ENCODE results near the gene LRCOL1.
A peak's percentile ranks its signal among the peaks of the same experiment; 100 is the strongest.

The LRCOL1 gene

DNA sequence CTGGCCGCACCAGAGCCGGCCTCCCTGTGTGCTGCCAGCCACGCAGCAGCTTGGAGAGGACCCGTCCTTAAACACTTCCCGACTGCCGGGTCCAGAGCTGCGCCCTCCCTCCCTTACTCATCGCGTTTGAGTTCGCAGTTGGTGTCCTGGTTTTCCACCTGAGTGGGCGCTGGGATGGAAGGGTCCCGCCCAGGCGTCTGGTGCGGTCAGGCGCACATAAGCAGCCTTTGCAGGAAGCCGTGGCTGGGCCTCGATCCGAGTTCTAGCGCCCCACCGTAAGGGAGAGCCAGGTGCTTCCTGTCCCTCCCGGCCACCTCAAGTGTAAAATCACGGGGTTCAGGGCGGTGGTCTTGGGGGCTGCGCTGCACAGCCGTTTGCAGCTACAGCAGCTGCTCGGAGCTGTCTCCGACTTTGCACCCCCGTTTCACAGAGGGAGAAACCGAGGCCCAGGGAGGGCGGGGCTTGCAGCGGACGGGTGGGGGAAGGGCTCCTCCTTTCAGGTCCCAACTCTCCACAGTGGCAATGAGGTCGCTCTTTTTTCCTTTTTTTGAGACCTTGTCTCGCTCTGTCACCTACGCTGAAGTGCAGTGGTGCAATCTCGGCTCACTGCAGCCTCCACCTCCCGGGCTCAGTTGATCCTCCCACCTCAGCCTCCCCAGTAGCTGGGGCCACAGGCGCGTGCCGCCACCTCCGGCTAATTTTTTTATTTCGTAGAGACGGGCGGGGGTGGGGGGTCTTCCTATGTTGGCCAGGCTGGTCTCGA, 51.3 kb downstream of the LRCOL1 start:
- peak overlapping the region; percentile 61 to 67 for H3K4me3 ChIP-seq (ENCODE audit: low read length in 2 of 2)
- H3K36me3 ChIP-seq (ENCODE audit: control insufficient read depth in 2 of 2, insufficient read depth in 2 of 2, low read length in 2 of 2) = no peaks in the 10 kb centered on the region
- H3K27me3 ChIP-seq (ENCODE audit: control insufficient read depth in 2 of 2, insufficient read depth in 2 of 2, low read length in 2 of 2) = no peaks in the 10 kb centered on the region
- peaks cover 6% of the 10 kb centered on the region in 2 donors for H3K4me1 ChIP-seq (ENCODE audit: control insufficient read depth in 2 of 2, insufficient read depth in 2 of 2, low read length in 2 of 2)
- H3K27ac ChIP-seq (ENCODE audit: low read depth in 2 of 2, low read length in 2 of 2) = no peak overlapping the region
- H3K9ac ChIP-seq (ENCODE audit: low read depth in 1 of 2, low read length in 2 of 2) = no peak overlapping the region
- no peaks in the 10 kb centered on the region for H3K9me3 ChIP-seq (ENCODE audit: control insufficient read depth in 2 of 2, low read length in 2 of 2)

DNA sequence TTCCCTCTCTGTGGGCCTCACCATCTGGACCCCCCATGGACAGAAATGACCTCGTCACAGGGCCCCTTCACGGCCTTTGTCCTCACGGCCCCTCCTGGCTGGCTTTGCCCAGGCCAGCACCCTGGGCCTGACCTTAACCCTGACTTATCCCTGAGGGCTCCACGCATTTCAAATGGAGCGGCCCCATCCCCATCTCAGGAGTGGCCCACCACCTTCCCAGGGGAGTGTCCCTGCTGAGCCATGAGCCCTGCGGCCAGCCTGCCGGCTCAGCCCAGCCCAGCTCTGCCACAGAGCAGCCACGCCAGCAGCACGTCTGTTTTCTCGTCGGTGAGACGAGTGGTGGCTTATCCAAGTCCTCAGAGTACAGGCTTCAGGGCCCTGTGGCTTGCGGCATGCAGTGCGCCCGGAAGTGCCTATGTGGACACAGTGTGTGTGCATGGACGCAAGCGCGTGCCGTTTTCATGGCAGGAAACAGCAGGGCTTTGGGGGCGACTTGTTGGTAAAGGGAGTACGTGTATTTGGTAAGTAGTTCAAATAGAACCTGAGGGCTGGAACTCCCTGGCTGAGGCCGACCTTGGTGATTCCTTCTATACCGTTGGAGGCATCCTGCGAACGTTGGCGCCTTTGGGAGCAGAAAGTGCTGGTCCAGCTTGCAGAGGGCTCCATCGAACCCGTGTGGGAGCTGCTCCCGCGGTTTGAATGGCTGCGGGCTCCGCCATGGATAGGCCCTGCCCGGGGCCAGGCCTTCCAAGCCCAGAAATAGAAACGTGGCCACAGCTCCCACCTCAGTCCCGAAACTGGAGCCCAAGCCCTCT, 52.1 kb downstream of the LRCOL1 start:
- peaks cover 6% of the 10 kb centered on the region in 2 donors for H3K4me1 ChIP-seq (ENCODE audit: control insufficient read depth in 2 of 2, insufficient read depth in 2 of 2, low read length in 2 of 2)
- no peaks in the 10 kb centered on the region for H3K9me3 ChIP-seq (ENCODE audit: control insufficient read depth in 2 of 2, low read length in 2 of 2)
- H3K9ac ChIP-seq (ENCODE audit: low read depth in 1 of 2, low read length in 2 of 2) = no peak overlapping the region
- no peaks in the 10 kb centered on the region for H3K27me3 ChIP-seq (ENCODE audit: control insufficient read depth in 2 of 2, insufficient read depth in 2 of 2, low read length in 2 of 2)
- no peak overlapping the region for H3K27ac ChIP-seq (ENCODE audit: low read depth in 2 of 2, low read length in 2 of 2)
- no peaks in the 10 kb centered on the region for H3K36me3 ChIP-seq (ENCODE audit: control insufficient read depth in 2 of 2, insufficient read depth in 2 of 2, low read length in 2 of 2)
- no peak overlapping the region for H3K4me3 ChIP-seq (ENCODE audit: low read length in 2 of 2)

DNA sequence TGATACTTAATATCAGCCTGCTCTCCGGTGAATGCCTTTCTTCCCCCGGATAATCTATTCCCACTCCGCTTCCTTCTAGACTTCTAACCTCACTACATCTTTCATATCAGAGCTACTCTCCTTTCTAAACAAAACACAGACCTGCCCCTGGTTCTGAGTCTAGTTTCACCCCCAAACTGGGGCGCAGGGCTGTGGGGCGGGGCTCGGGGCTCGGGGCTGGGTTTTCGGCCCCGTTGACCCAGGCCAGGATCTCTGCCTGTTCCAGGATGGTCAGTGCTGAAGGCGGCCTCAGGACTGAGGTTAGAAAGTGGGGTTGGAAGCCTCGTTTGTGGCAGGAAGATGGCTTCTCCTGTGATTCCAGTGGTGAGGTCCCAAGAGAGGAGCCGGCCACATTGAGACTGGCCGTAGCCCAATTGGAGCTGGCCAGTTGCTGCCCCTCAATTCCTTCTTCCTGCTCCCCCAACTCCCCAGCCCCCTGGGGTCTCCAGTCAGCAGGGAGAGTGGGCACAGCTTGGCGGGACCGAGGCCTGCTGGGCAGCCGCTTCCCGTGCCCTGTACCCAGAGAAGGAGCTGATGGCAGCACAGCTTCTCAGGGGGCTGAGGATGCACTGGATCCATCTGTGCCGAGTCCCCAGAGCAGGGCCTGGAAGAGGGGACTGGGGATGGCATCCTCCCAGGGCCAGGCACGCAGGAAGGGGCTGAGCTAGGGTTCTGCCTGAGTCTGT, 52.9 kb downstream of the LRCOL1 start:
- Histone ChIP-seq H3K4me1 (ENCODE audit: control insufficient read depth in 2 of 2, insufficient read depth in 2 of 2, low read length in 2 of 2) (peaks cover 6% of the 10 kb centered on the region in 2 donors), H3K27me3 (ENCODE audit: control insufficient read depth in 2 of 2, insufficient read depth in 2 of 2, low read length in 2 of 2) (no peaks in the 10 kb centered on the region), H3K4me3 (ENCODE audit: low read length in 2 of 2) (no peak overlapping the region), H3K27ac (ENCODE audit: low read depth in 2 of 2, low read length in 2 of 2) (no peak overlapping the region), H3K9ac (ENCODE audit: low read depth in 1 of 2, low read length in 2 of 2) (no peak overlapping the region), H3K36me3 (ENCODE audit: control insufficient read depth in 2 of 2, insufficient read depth in 2 of 2, low read length in 2 of 2) (no peaks in the 10 kb centered on the region), H3K9me3 (ENCODE audit: control insufficient read depth in 2 of 2, low read length in 2 of 2) (no peaks in the 10 kb centered on the region)

DNA sequence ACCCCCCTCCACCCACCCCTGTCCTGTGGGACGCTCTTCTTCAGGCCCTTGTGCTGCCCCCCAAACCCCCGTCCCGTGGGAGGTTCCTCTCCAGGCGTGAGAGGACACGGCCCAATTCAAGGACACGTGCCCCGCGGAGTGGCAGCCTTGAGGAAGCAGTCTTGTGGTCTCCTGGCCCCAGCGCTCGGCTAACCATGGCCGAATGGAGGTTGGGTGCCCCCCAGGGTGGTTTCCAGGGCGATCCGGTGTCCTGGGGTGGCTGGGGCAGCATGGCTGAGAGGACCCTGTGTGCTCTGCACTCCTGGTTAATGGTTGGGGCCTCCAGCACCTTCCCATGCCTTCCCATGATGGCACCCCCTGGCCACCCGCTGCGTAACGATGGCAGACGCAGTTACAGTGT, 53.6 kb downstream of the LRCOL1 start:
- Histone ChIP-seq H3K4me1 (ENCODE audit: control insufficient read depth in 2 of 2, insufficient read depth in 2 of 2, low read length in 2 of 2) (peaks cover 6% of the 10 kb centered on the region in 2 donors), H3K4me3 (ENCODE audit: low read length in 2 of 2) (no peak overlapping the region), H3K27me3 (ENCODE audit: control insufficient read depth in 2 of 2, insufficient read depth in 2 of 2, low read length in 2 of 2) (no peaks in the 10 kb centered on the region), H3K27ac (ENCODE audit: low read depth in 2 of 2, low read length in 2 of 2) (no peak overlapping the region), H3K9me3 (ENCODE audit: control insufficient read depth in 2 of 2, low read length in 2 of 2) (no peaks in the 10 kb centered on the region), H3K36me3 (ENCODE audit: control insufficient read depth in 2 of 2, insufficient read depth in 2 of 2, low read length in 2 of 2) (no peaks in the 10 kb centered on the region), H3K9ac (ENCODE audit: low read depth in 1 of 2, low read length in 2 of 2) (no peak overlapping the region)

DNA sequence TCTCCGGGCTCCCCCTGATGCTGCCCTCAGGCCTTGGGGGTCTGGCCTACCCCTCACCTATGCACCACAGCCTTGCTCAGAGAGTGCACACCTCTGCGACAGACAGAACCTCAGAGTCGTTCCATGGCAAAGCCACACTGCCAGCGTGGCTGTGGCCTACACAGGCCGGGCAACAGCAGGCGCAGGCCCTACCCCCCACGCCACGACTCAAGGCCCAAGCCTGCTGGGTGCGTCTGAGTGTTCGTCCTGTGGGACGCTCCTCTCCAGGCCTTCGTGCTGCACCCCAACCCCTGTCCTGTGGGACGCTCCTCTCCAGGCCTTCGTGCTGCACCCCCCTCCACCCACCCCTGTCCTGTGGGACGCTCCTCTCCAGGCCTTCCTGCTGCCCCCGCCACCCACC, 54.2 kb downstream of the LRCOL1 start:
- Histone ChIP-seq H3K36me3 (ENCODE audit: control insufficient read depth in 2 of 2, insufficient read depth in 2 of 2, low read length in 2 of 2) (no peaks in the 10 kb centered on the region), H3K27ac (ENCODE audit: low read depth in 2 of 2, low read length in 2 of 2) (no peak overlapping the region), H3K4me1 (ENCODE audit: control insufficient read depth in 2 of 2, insufficient read depth in 2 of 2, low read length in 2 of 2) (peaks cover 6% of the 10 kb centered on the region in 2 donors), H3K4me3 (ENCODE audit: low read length in 2 of 2) (no peak overlapping the region), H3K9ac (ENCODE audit: low read depth in 1 of 2, low read length in 2 of 2) (no peak overlapping the region), H3K9me3 (ENCODE audit: control insufficient read depth in 2 of 2, low read length in 2 of 2) (no peaks in the 10 kb centered on the region), H3K27me3 (ENCODE audit: control insufficient read depth in 2 of 2, insufficient read depth in 2 of 2, low read length in 2 of 2) (no peaks in the 10 kb centered on the region)

DNA sequence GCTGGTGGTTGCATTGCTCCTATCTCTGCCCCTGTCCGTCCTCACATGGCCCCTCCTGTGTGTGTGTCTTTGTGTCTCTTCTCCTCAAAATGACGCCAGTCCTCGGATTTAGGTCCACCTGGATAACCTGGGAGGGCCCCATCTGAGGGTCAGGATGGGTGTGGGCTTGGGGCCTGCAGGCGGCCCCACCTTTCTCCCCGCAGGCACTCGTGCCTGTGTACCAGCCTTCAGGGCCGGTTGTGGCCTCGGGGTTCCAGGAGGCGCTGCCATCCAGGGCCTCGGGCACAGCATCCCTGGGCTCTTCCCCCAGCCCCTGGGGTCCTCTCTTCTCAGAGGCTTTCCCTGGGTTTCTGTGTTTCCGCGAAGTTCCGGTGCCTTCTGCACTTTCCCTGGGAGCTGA, 54.7 kb downstream of the LRCOL1 start:
- Histone ChIP-seq H3K27ac (ENCODE audit: low read depth in 2 of 2, low read length in 2 of 2) (no peak overlapping the region), H3K36me3 (ENCODE audit: control insufficient read depth in 2 of 2, insufficient read depth in 2 of 2, low read length in 2 of 2) (no peaks in the 10 kb centered on the region), H3K4me1 (ENCODE audit: control insufficient read depth in 2 of 2, insufficient read depth in 2 of 2, low read length in 2 of 2) (peaks cover 1 to 2% of the 10 kb centered on the region in 2 donors), H3K9ac (ENCODE audit: low read depth in 1 of 2, low read length in 2 of 2) (no peak overlapping the region), H3K4me3 (ENCODE audit: low read length in 2 of 2) (no peak overlapping the region), H3K9me3 (ENCODE audit: control insufficient read depth in 2 of 2, low read length in 2 of 2) (no peaks in the 10 kb centered on the region), H3K27me3 (ENCODE audit: control insufficient read depth in 2 of 2, insufficient read depth in 2 of 2, low read length in 2 of 2) (no peaks in the 10 kb centered on the region)

DNA sequence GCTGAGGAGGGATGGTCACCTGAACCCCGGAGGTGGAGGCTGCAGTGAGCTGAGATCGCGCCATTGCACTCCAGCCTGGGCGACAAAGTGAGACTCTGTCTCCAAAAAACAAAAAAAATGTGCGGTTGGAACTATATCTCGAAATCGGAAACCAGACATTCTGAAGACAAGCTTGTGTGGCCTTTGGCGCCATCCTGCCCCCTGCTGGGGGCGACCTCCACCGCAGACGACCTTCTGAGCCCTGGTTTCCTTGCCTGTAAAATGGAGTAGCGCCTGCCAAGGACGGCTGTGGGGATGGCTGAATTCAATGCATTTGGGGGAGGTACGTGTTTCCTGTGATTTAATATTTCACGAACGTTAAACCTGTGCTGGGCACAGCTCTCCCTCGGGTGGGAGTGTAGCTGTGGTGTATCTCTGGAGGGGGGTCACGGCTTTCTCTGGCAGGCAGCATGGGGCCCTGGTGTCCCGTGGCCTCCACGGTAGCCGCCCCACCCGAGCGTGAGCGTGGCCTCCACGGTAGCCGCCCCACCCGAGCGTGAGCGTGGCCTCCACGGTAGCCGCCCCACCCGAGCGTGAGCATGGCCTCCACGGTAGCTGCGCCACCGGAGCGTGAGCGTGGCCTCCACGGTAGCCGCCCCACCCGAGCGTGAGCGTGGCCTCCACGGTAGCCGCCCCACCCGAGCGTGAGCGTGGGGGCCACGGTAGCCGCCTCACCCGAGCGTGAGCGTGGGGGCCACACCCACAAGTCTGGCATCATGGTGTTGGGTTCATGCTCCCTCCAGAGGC, 55.3 kb downstream of the LRCOL1 start:
- Histone ChIP-seq H3K27ac (ENCODE audit: low read depth in 2 of 2, low read length in 2 of 2) (no peak overlapping the region), H3K27me3 (ENCODE audit: control insufficient read depth in 2 of 2, insufficient read depth in 2 of 2, low read length in 2 of 2) (no peaks in the 10 kb centered on the region), H3K9me3 (ENCODE audit: control insufficient read depth in 2 of 2, low read length in 2 of 2) (no peaks in the 10 kb centered on the region), H3K36me3 (ENCODE audit: control insufficient read depth in 2 of 2, insufficient read depth in 2 of 2, low read length in 2 of 2) (no peaks in the 10 kb centered on the region), H3K9ac (ENCODE audit: low read depth in 1 of 2, low read length in 2 of 2) (no peak overlapping the region), H3K4me1 (ENCODE audit: control insufficient read depth in 2 of 2, insufficient read depth in 2 of 2, low read length in 2 of 2) (no peaks in the 10 kb centered on the region), H3K4me3 (ENCODE audit: low read length in 2 of 2) (no peak overlapping the region)
